Activated naive CD4-positive, alpha-beta T cell treated with Interleukin-2 at 50 U/mL for 16 hours (primary cell): ENCODE measurements around the gene C1QTNF1.

Source experiments
- DNase-seq: peaks from one replicate; pipeline ENCODE4 v3.0.0-alpha.2; 2020

The C1QTNF1 gene

GRCh38 chr17:79023886-79024771, at the start of gene C1QTNF1:
Gene C1QTNF1, plus strand, starts transcription at chr17:79024169. Its CDS starts 19,800 bp downstream, at chr17:79043969.
- DNase-seq = peak; percentile 47

DNA sequence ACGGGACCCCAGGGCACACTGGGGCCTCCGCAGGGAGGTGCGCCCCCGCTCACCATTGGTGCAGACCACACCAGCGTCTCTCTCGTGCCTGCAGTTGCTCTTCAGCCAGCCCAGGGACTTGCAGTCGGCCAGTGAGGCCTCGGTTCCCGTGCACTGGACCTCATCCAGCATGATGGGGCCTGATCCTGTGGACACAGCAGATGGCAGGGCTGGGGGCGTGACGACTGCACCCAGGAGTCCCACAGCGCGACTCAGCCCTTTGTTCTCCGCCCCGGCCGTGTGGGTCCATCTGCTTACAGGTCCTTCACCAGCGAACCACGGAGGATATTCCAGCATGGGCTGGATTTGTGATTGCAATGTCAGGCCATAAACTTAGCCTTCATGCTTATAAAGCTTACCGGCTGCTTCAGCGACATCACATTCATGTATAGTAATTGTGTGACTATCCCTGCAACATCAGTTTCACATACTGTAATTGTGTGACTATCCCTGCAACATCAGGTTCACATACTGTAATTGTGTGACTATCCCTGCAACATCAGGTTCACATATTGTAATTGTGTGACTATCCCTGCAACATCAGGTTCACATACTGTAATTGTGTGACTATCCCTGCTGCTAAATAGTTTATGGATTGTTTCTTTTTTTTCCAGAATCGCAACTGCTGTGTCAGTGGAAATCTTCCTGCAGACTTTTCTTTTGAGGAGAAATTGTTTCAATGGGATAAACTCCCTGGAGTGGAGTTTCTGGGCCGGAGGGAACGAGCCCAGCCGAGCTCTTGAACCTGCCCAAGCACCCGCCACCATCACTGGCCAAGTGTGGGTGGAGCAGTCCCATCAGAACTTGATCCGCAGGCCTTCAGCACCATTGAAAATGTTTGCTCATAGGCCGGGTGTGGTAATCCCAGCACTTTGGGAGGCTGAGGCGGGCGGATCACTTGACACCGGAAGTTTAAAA, 49.1 kb upstream of the C1QTNF1 start:
- DNase-seq = no peak

DNA sequence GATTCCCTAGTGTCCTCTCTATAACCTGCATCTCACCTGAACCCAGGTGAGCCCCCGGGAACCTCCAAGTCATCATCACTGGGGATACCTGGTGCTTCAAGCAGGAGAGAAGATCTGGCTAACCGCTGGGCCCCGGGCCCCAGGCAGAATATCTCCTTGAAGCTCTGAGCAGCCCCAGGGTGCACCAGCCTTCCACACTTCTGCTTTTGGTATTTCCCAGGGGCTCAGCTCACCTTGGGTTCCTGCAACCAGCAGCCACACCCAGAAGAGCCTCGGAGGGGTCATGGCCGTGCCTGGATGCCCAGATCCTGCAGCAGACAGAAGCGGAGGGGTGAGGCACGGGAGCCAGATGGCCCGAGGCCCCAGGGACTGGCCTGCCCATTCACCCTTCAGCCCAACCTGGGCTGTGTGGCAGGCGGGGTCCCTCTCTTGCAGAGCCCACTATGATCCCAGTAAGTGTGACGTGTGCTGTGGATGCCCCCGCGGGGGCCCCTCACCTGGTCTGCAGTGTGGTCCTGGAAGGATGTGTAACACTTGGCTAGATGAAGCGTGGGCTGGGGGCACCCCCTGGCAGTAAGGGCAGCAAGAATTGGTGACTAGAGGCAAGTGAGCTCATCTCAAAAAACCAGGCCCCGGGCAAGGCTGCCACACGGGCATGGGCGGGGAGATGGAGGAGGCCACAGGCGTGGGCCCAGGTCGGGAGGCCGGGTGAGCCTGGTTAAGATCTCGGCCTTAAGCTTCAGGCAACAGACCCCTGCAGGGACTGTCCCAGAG, 46.9 kb upstream of the C1QTNF1 start:
- DNase-seq = no peak

DNA sequence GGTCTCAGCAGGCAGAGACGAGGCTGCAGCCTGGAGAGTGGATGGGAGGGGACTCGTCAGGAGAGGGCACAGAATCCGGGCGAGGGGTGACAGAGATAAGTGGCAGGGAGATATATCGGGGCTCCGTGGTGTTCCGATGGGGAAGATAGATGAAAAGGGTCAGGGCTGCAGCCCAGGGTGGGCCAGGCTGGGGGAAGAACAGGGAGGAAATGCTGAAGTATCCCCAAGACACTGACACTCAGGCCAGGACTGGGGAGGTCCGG, 46.4 kb upstream of the C1QTNF1 start:
- DNase-seq = no peak

DNA sequence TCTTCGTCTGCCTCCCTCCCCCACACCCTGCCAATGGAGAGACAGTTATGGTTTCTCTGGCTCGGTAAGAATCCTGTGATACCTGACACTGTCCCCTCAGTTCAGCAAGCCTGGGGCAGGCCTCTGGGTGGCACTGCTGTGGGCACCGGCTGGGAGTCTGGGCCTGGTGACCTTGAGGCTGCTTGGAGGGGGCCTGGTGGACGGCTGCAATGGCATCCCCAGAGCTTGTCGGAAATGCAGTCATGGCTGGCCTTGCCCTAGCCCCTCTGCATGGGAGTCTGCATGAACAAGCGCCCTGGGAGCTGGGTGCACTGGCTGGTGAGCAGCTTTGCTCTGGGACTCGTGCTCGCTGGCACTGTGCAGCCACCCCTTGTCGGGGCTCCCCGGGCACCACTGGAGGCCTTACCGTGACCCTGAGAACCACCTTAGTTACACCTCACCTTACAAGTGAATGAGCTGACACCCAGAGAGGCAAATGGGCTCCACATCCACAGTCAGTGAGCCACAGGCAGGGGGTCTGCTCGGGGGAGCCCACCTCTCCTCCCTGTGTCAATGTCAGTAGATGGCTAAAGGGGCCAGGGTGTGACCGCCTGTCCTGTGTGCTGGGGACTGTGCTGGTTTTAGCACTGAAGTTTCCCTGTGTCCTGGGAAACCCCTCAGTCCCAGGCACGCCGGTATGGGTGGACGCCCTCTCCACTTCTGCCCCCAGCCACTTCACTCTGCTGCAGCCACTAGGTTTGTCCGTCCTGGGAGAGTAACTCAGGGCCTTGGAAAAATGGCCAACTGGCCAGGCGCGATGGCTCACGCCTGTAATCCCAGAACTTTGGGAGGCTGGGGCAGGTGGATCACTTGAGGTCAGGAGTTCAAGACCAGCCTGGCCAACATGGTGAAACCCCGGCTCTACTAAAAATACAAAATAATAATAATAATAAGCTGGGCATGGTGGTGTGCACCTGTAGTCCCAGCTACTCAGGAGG, 45.7 kb upstream of the C1QTNF1 start:
- DNase-seq = no peak

DNA sequence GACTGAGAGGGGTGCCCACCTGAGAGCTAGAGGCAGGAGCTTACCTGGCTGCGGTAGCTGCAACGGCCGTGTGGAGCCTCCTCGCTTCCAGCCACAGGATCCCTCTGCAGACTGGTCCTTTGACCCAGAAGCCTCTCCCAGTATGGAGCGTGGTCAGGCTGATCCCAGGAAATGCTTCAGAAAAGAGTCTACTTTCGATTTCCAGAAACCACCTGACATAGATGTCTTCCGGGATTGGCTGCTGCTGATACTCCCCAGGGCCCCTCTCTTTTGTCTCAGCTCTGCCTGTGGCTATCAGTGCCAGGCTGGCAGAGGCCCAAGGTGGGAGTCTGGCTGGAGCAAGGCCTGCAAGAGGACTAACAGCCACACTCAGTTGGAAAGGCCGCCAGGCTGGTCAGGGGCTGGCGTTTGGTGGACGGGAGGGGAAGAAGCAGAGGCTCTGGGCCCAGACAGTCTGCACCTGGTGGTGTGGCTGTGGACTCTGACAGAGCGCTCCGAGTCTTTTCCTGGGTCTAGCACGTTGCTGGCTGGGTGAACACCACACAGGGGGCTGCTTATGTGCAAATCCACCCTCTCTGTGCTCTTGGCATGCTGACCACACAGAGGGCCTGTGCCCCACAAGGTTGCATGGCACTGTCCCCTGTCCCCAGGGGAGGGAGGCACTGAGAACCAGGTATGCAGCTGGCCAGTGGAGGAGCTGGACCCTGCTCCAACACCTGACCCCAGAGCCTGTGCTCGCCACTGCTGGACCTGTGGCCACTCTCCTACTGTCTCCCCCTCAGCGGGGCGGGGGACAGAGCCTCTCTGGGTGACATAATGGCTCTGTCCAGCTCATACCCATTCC, 44.0 kb upstream of the C1QTNF1 start, which contains the start of gene LGALS3BP:
LGALS3BP (minus strand) TSS at position 144 of the 844 bp plus-strand sequence. CDS start 2,732 bp downstream, outside the sequence.
- peak; percentile 10 for DNase-seq

DNA sequence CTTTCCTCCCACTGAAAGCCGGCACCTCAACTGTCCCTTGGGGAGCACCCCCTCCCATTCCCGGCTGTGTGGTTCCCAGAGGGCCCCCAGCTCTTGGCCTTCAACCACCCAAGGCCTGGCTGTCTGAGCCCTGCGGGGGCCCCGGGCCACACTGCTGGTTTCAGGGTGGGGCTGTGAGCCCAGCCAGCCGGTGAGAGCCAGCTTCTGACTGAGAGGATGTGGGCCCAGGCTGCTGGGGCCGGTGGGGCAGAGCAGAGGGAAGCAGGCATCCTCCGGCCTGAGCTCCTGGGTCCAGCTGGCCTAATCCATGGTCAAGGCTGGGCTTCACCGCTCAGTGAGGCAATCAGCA, 43.4 kb upstream of the C1QTNF1 start:
- no peak for DNase-seq

- DNase-seq = no peak
Observed at GRCh38 chr17:78981010-78981888, 42.7 kb upstream of the C1QTNF1 start.

GRCh38 chr17:78985395-78985794, 38.6 kb upstream of the C1QTNF1 start:
- DNase-seq = no peak

DNA sequence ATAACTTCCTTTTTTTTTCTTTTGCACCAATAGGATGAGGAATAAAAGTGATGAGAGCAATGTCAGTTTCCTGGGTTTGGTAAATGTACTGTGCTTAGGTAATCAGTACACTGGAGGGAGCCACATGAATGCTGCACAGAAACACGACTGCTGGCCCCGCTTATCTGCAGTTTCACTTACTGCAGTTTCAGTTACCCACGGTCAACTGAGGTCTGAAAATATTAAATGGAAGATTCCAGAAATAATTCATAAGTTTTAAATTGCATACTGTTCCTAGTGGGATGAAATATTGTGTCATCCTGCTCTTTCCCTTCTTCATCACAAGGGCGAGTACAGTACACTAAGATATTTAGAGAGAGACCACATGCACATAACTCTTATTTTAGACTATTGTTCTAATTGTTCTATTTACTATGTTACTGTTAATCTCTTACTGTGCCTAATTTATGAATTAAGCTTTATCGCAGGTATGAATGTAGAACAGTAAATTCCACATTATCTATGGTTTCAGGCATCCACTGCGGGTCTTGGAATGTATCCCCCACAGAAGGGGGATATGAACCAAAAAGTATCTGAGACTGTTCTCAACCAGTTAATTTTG, 37.8 kb upstream of the C1QTNF1 start:
- DNase-seq = no peak

DNA sequence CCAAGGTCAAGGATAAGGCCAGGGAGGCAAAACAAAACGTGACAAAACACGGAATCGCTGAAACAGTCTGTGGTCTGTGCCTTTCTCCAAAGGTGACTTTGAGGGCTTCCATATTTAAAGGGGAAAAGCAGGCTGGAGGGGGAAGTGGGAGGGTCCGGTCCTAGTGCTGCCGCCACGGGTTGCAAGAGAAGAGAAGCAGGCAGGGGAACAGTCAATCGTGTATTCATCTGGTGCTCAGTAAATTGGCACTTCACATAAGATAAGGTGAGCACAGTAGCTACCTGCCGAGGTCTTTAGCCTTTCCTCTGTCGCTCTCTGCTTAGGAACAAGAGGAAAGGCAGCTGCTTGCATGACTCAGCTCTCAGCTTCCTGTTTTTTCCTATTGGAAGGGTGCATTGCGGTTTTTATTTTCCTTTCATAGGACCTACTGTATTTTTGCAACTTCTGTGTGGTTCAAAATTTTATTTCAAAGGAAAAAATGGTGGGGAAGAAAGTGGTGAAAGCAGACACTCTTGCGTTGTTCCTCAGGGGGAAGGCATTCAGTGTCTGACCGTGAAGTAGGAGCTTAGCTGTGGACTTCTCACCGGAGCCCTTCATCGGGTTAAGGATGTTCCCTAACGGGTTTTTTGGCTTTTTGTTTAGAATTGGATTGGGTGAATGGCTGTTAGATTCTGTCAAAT, 37.2 kb upstream of the C1QTNF1 start:
- DNase-seq = no peak

GRCh38 chr17:78988152-78988551, 35.8 kb upstream of the C1QTNF1 start:
- DNase-seq = no peak

- DNase-seq = no peak
Observed at GRCh38 chr17:78990349-78991016, 33.5 kb upstream of the C1QTNF1 start.

- no peak for DNase-seq
Observed at GRCh38 chr17:78991017-78991738, 32.8 kb upstream of the C1QTNF1 start.

DNA sequence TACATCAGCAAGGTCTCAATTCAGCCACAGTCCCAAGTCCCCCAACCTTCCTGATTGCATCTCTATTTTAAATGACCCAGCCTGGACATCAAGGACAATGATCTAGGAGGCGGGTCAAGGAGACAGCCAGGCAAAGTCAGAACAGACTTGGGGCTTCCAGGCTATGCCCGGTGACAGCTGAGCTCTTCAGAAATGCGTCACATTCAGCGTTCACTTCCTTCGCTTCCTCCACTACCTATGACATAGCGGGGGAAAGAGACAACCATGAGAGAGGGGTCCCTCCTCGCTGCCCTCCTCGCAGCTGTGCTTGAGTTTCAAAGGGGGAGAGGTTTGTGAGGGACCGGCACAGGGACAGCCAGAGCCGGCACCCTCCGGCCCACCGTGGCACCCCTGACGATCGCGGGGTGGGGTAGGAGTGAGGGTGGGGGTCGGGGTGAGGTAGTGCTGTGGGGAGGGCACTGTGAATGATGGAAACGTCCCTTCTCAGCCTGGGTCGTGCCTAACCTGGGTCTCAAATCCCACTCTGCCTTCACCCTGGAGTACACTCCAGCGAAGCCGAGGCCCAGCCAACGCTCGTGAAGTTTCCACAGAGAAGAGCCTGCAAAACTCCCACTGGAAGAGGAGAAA, 31.9 kb upstream of the C1QTNF1 start:
- no peak for DNase-seq

- DNase-seq = no peak
Observed at GRCh38 chr17:78992542-78993212, 31.3 kb upstream of the C1QTNF1 start.
